SK-N-SH (cell line): ENCODE data around the gene KCNN3.

ENCODE experiments used
- CTCF ChIP-seq: fragments of 200-600 bp; sonication (generic); IDR thresholded peaks from 2 replicates; pipeline ENCODE4 v1.6.1; 2017; ENCODE audit warnings: antibody characterized with exemption, mild to moderate bottlenecking, moderate library complexity
- ELF1 ChIP-seq: IDR thresholded peaks from 2 replicates; pipeline ENCODE4 v1.4.0; 2012
- EZH2phosphoT487 ChIP-seq: fragments of 200-600 bp; sonication (generic); IDR thresholded peaks from 2 replicates; pipeline ENCODE4 v1.6.1; 2017; ENCODE audit warnings: low read depth, mixed run types, mild to moderate bottlenecking, antibody characterized with exemption, moderate library complexity, borderline replicate concordance
- FOXM1 ChIP-seq: IDR thresholded peaks from 2 replicates; pipeline ENCODE4 v1.4.0; 2012; ENCODE audit warnings: low read depth, mild to moderate bottlenecking
- GABPA ChIP-seq: IDR thresholded peaks from 2 replicates; pipeline ENCODE4 v1.4.0; 2012; ENCODE audit warnings: low read depth, mild to moderate bottlenecking
- MXI1 ChIP-seq: IDR thresholded peaks from 2 replicates; pipeline ENCODE4 v1.6.1; 2012; ENCODE audit warnings: mild to moderate bottlenecking, low read depth, low read length, improper control_type of control experiment
- POLR2AphosphoS5 ChIP-seq: IDR thresholded peaks from 2 replicates; pipeline ENCODE4 v1.6.1; 2012; ENCODE audit warnings: low read depth, low read length
- RAD21 ChIP-seq: IDR thresholded peaks from 2 replicates; pipeline ENCODE4 v1.6.1; 2012; ENCODE audit warnings: mild to moderate bottlenecking, low read length
- REST ChIP-seq: IDR thresholded peaks from 2 replicates; pipeline ENCODE4 v1.6.1; 2012; ENCODE audit warnings: mild to moderate bottlenecking, low read depth, low read length, moderate library complexity
- RXRA ChIP-seq: IDR thresholded peaks from 2 replicates; pipeline ENCODE4 v1.4.0; 2012; ENCODE audit warnings: low read depth, mild to moderate bottlenecking, borderline replicate concordance
- YY1 ChIP-seq: IDR thresholded peaks from 2 replicates; pipeline ENCODE4 v1.4.0; 2012; ENCODE audit warnings: low read depth, mild to moderate bottlenecking

- TF ChIP-seq CTCF (no peak), MXI1 (no peak), POLR2AphosphoS5 (no peak), RAD21 (no peak), YY1 (no peak), RXRA (no peak), ELF1 (no peak), GABPA (no peak), EZH2phosphoT487 (no peak), FOXM1 (no peak), REST (no peak)
Observed at GRCh38 chr1:154663471-154664060, 206.5 kb downstream of the KCNN3 start.
